B cell (primary cell): ENCODE measurements around the gene TEX264. TPM values are rescaled to one million over a fixed set of nuclear protein-coding genes. Genes with fewer than 3 reads are reported as not detected.

Source experiments
- ATAC-seq: fragments of 200-7000 bp; cut with Tn5 transposase; one replicate; pipeline ENCODE4 v1.10.0; 2021; ENCODE audit warnings: low read depth, mild to moderate bottlenecking, moderate number of reproducible peaks, moderate library complexity
- CTCF ChIA-PET: fragments of 350-600 bp; sonication (Branson Sonifier 250); formaldehyde crosslinking; loops from one replicate; lab custom pipeline; 2021; ENCODE audit warnings: antibody characterized with exemption, inconsistent platforms; lab: Charles Lee
- POLR2A ChIA-PET: fragments of 350-600 bp; sonication (Branson Sonifier 250); formaldehyde crosslinking; loops from one replicate; lab custom pipeline; 2021; ENCODE audit warnings: antibody characterized with exemption; lab: Charles Lee
- DNase-seq: peaks from one replicate; pipeline ENCODE4 v3.0.0; 2013
- H2AFZ ChIP-seq: 2 replicates; pipeline ENCODE4 v1.6.1; 2012; ENCODE audit warnings: mild to moderate bottlenecking, low read depth, low read length; ENCODE audit not compliant: insufficient read depth, poor library complexity, severe bottlenecking
- H3K27ac ChIP-seq, 2 donors: 1 replicate in 1 of 2; 2 replicates in 1 of 2; pipeline ENCODE4 v1.5.1; 2012 to 2013; ENCODE audit warnings: low read length in 2 of 2, mild to moderate bottlenecking in 2 of 2, moderate library complexity in 1 of 2
- H3K27me3 ChIP-seq, 4 experiments: fragments of 200-600 bp in 1 of 4; sonication (generic) in 1 of 4; replicated peaks in 1 of 4; 1 replicate in 2 of 4; 2 replicates in 2 of 4; pipeline versions ENCODE4 v1.6.1 to v1.7.0; 2013 to 2016; ENCODE audit warnings: low read length in 3 of 4, mild to moderate bottlenecking in 2 of 4, mixed read lengths in 1 of 4, moderate library complexity in 1 of 4; ENCODE audit not compliant: insufficient read depth in 4 of 4, control insufficient read depth in 3 of 4; ENCODE audit errors: control extremely low read depth in 1 of 4
- H3K36me3 ChIP-seq, 2 experiments: replicated peaks in 1 of 2; 1 replicate in 1 of 2; 2 replicates in 1 of 2; pipeline versions ENCODE4 v1.6.1 to v1.7.1; 2013; ENCODE audit warnings: low read length in 1 of 2; ENCODE audit not compliant: insufficient read depth in 2 of 2, control insufficient read depth in 1 of 2; ENCODE audit errors: control extremely low read depth in 1 of 2, extremely low read depth in 1 of 2
- H3K4me1 ChIP-seq, 2 donors: fragments of 200-600 bp in 1 of 2; sonication (generic) in 1 of 2; 1 replicate in 1 of 2; 2 replicates in 1 of 2; pipeline versions ENCODE4 v1.5.1 to v1.6.1; 2013 to 2017; ENCODE audit warnings: low read length in 2 of 2; ENCODE audit not compliant: control insufficient read depth in 2 of 2, insufficient read depth in 2 of 2
- H3K4me2 ChIP-seq: replicated peaks from 2 replicates; pipeline ENCODE3; 2012; ENCODE audit warnings: mild to moderate bottlenecking, low read depth, low read length; ENCODE audit not compliant: poor library complexity, severe bottlenecking
- H3K4me3 ChIP-seq, 5 experiments: fragments of 200-600 bp in 1 of 5; sonication (generic) in 1 of 5; 1 replicate in 3 of 5; 2 replicates in 2 of 5; pipeline versions ENCODE4 v1.5.1 to v1.7.0; 2011 to 2016; ENCODE audit warnings: low read length in 4 of 5, mild to moderate bottlenecking in 4 of 5, low read depth in 2 of 5, control low read depth in 1 of 5, moderate library complexity in 1 of 5; ENCODE audit not compliant: insufficient read depth in 1 of 5; ENCODE audit errors: control extremely low read depth in 1 of 5, extremely low read depth in 1 of 5
- H3K79me2 ChIP-seq: fragments of 200-600 bp; sonication (generic); one replicate; pipeline ENCODE4 v1.6.0; 2016; ENCODE audit warnings: low read length; ENCODE audit not compliant: control insufficient read depth, insufficient read depth
- H3K9ac ChIP-seq: fragments of 200-600 bp; sonication (generic); 2 replicates; pipeline ENCODE4 v1.6.1; 2017; ENCODE audit warnings: mild to moderate bottlenecking, low read length, moderate library complexity
- H3K9me3 ChIP-seq, 3 donors: one replicate each; pipeline versions ENCODE4 v1.6.1 to v1.7.1; 2013; ENCODE audit warnings: low read length in 2 of 3; ENCODE audit not compliant: control insufficient read depth in 2 of 3, insufficient read depth in 1 of 3; ENCODE audit errors: control extremely low read depth in 1 of 3
- H4K20me1 ChIP-seq: 2 replicates; pipeline ENCODE4 v1.6.0; 2012; ENCODE audit warnings: mild to moderate bottlenecking, low read length; ENCODE audit not compliant: insufficient read depth, control insufficient read depth, poor library complexity, severe bottlenecking
- H3K27ac Mint-ChIP-seq: one replicate; pipeline ENCODE4 v1.8.0; 2021; ENCODE audit warnings: mixed read lengths
- H3K27me3 Mint-ChIP-seq: one replicate; pipeline ENCODE4 v1.8.0; 2021; ENCODE audit warnings: mixed read lengths
- H3K4me1 Mint-ChIP-seq: one replicate; pipeline ENCODE4 v1.8.0; 2021; ENCODE audit warnings: mixed read lengths
- H3K4me3 Mint-ChIP-seq: one replicate; pipeline ENCODE4 v1.8.0; 2021; ENCODE audit warnings: mixed read lengths
- H3K9me3 Mint-ChIP-seq: one replicate; pipeline ENCODE4 v1.8.0; 2022; ENCODE audit warnings: mixed read lengths; ENCODE audit not compliant: insufficient read depth
- CTCF ChIP-seq: fragments of 200-600 bp; IDR thresholded peaks from one replicate; pipeline ENCODE4 v1.8.0; 2022; ENCODE audit warnings: antibody characterized with exemption, mild to moderate bottlenecking
- EZH2 ChIP-seq: IDR thresholded peaks from 2 replicates; pipeline ENCODE4 v1.6.1; 2012; ENCODE audit warnings: borderline replicate concordance, low read depth, mild to moderate bottlenecking, moderate library complexity, low read length; ENCODE audit not compliant: insufficient read depth, poor library complexity, severe bottlenecking
- WGBS: methylation state at CpG from one replicate; pipeline ENCODE4 v1.1.5; 2013; ENCODE audit warnings: missing lambda C conversion rate; ENCODE audit not compliant: insufficient coverage; 5-methylcytosine and 5-hydroxymethylcytosine counted together
- intact Hi-C: fragments of 100-400 bp; cut with micrococcal nuclease; formaldehyde crosslinking; loops from one replicate; pipeline ENCODE4 v1.10.0; 2022
- polyA plus RNA-seq: library from polyadenylated mRNA; depleted of rRNA; stranded (reverse); fragments of >200 nt; gene quantifications from 2 replicates; pipeline ENCODE4 v1.2.3, GENCODE V29; 2012
- total RNA-seq, 2 donors: library from RNA; stranded (reverse); fragments of 120-200 nt in 1 of 2; gene quantifications; 1 replicate in 1 of 2; 2 replicates in 1 of 2; pipeline versions ENCODE4 v1.2.3 to v1.2.4, GENCODE V29; 2013 to 2022

The TEX264 gene
- total and polyA plus RNA-seq, 2 donors (not counting 1 experiment from before 2014, with no cell fraction given): 39.1 to 79.7 TPM

DNA sequence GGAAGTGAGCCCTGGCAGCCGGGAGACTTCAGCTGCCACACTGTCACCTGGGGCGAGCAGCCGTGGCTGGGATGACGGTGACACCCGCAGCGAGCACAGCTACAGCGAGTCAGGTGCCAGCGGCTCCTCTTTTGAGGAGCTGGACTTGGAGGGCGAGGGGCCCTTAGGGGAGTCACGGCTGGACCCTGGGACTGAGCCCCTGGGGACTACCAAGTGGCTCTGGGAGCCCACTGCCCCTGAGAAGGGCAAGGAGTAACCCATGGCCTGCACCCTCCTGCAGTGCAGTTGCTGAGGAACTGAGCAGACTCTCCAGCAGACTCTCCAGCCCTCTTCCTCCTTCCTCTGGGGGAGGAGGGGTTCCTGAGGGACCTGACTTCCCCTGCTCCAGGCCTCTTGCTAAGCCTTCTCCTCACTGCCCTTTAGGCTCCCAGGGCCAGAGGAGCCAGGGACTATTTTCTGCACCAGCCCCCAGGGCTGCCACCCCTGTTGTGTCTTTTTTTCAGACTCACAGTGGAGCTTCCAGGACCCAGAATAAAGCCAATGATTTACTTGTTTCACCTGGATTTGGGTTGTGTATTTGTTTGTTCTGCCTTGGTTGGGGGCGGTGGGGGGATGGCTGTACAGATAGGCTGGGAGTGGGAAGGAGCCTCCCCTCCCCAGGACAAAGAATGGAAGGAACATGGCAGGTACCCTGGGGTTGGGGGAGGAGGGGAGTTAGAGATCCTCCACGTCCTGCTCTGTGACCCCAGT is 32.9 kb downstream of the TEX264 start:
- peaks cover 0 to 53% of the 10 kb centered on the region in 2 experiments for H3K36me3 ChIP-seq

More for the DNA sequence above, 32.9 kb downstream of the TEX264 start:
- Mint-ChIP-seq H3K9me3 (no peaks in the 10 kb centered on the region), H3K27ac (no peak overlapping the region), H3K27me3 (no peaks in the 10 kb centered on the region), H3K4me3 (no peak overlapping the region), H3K4me1 (peaks cover 2% of the 10 kb centered on the region)
- ChIA-PET POLR2A (no interaction called here), CTCF (interaction anchor here (1.5 kb wide), 1 partner anchor 202 kb away, joined by 3 read pairs; no protein-coding TSS in a partner anchor)
- no peaks in the 10 kb centered on the region for H3K9me3 ChIP-seq
- intact Hi-C loops: no loop called here
- ATAC-seq: no peak
- no peak for TF ChIP-seq EZH2
- no peak for TF ChIP-seq CTCF
- H3K27ac ChIP-seq: no peak overlapping the region
- H3K4me2 ChIP-seq: no peak overlapping the region
- no peak for DNase-seq
- no peaks in the 10 kb centered on the region for H3K79me2 ChIP-seq
- no peaks in the 10 kb centered on the region for H3K4me1 ChIP-seq
- peaks cover 32% of the 10 kb centered on the region for H4K20me1 ChIP-seq
- no peak overlapping the region for H3K4me3 ChIP-seq
- 89% methylated on average over 11 of the region's 12 CpGs for WGBS
- H3K27me3 ChIP-seq: no peaks in the 10 kb centered on the region
- no peak overlapping the region for H2AFZ ChIP-seq
- no peak overlapping the region for H3K9ac ChIP-seq
